Measurements from ENCODE around the gene DNHD1.

Gene DNHD1

DNA sequence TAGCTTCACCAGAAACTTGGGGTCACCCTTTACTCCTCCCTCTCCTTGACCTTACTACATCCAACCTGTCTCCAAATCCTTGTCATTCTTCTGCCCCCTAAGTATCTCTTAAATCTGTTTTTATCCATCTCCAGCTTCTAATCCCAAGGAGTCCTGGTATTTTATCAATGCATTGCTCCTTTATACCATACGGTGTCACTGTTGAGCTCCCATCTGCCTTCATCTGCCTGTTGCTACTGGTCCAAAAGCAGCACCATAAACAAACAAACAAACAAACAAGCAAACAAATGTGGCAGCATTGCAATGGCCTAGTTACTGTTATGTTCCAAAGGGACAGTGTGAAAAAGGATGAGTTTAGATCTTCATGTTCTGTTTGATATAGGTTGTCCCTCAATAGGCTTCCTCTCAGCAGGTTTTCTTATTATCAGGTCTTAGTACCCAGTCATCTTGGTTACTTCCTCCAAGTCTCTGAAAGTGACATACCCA, 34.2 kb downstream of the DNHD1 start:
- peak; percentile 9 to 66 (median 43) for DNase-seq

GRCh38 chr11:6538456-6538855, 41.4 kb downstream of the DNHD1 start:
- no peak for DNase-seq

DNA sequence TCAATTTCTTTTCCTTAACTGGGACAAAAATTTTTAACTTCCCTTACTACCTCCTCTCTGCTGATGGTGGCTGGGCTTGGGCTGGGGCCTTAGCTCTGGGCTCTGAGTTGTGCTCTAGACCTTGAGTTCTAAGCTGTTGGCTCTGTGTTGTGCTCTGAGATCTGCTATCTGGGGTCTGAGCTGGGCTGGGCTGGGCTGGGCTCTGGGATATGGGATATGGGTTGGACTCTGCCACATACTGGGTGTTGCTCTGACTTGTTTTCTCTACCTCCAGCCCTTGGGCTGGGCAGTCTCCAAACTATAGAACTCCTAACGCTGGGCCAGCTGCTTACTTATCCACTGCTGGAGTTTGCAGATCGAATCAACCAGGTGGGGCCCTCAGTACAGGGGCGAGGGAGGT, 41.9 kb downstream of the DNHD1 start:
- no peak for DNase-seq

GRCh38 chr11:6539748-6540268, 42.7 kb downstream of the DNHD1 start:
- DNase-seq: no peak

DNA sequence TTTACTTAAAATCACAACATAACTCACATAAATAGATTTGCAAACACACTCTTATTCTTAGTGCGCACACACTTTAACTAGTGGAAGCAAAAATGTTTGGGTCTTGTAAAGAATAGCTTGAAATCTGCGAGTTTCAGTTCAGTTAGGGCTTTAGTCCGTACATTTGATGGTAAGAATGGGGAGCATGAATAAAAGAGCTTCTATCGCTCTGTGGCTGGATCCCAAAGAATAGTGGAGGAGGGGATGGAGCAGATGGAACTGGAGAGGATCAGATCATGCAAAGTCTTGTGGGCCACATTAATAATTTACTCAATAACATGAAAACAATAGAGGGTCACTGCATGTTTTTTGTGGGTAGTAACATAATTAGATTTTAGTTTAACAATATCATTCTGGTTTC, 44.3 kb downstream of the DNHD1 start:
- DNase-seq: no peak

DNA sequence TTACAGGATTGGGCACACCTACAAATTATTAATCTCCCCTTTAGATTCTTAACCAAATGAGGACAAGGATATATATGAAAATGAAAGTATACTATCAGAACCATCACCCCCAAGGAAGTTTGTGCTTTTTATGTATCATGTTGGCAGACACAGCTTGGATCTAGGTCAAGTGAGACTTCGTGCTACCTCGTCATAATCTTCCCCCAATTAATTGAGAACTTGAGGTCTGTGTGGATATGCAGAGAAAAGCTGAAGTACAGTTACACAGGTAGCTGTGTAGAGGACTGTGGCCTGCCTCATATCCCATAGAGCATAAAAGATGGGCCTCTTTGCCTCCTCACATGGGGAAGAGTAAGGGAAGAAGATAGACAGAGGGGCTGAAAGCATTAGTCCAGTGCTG, 45.6 kb downstream of the DNHD1 start:
- DNase-seq: no peak

DNA sequence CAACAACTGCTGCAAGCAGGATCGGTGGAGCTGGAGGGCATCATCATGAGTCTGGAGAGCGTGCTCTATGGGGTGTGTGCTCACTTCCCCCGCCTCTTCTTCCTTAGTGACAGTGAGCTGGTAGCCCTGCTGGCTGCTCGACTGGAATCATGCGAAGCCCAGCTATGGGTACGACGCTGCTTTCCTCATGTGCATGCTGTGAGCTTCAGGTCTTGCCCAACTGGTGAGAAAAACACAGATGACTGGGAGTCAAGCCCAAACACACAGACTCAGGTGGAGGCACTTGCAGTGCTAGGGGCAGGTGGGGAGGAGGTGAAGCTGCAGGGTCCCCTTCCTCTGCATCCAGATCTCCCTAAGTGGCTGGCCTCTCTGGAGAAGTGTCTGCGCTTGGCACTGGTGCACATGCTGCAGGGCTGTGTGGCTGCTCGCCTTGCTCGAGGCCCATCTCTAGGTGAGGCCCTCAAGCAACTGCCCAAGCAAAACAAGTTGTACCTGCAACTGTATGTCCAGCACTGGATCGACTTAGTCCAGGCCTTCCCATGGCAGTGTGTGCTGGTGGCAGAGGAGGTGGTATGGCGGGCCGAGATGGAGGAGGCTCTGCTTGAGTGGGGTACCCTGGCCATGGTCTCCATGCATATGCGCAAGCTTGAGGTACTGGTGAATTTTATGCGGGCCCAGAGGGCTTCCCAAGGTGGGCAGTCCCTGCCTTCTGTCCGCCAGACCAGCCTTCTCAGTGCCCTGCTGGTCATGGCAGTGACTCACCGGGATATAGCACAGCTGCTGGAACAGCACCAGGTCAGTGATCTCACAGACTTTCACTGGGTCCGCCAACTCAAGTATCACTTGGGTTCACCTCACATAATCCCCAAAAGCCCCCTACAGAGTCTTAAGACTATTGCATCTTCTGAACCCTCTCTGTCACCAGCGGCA, 48.1 kb downstream of the DNHD1 start:
- DNase-seq: no peak

GRCh38 chr11:6545917-6546605, 49.0 kb downstream of the DNHD1 start:
- DNase-seq: no peak

DNA sequence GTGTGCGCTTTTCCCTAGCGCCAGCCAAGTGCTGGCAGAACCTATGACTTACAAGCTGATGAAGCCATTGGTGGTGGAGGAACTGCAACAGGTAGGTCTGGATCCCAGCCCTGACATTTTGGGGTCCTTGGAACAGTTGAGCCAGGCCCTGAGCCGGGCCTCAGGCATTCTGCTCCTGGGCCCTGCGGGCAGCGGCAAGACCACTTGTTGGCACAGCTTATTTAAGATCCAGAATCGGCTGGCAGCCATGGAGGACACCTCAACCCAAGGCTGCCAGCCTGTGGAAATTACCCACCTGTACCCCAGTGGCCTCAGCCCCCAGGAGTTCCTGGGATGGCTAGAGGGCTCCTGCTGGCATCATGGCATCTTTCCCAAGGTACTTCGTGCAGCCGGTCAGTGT, 49.7 kb downstream of the DNHD1 start:
- DNase-seq: no peak

GRCh38 chr11:6547177-6547576, 50.1 kb downstream of the DNHD1 start:
- DNase-seq: no peak

DNA sequence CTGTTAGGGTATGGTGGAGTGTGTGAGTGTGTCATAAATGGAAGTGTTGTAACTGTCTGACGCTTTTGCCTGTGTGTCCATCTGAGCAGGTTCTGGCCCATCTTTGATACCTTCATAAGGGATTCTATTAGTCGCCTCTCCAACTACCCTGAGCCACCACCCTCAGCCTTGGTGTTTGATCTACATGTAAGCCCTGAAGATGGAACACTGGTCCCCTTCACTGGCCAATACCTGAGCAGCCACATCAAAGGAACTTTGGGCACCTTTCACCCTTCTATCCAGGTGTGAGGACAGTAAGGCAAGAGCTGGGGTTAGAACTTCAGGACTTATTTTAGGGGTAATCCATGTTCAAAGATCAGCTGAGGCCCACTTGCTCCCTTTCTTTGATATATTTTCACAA, 51.0 kb downstream of the DNHD1 start:
- DNase-seq: no peak

DNA sequence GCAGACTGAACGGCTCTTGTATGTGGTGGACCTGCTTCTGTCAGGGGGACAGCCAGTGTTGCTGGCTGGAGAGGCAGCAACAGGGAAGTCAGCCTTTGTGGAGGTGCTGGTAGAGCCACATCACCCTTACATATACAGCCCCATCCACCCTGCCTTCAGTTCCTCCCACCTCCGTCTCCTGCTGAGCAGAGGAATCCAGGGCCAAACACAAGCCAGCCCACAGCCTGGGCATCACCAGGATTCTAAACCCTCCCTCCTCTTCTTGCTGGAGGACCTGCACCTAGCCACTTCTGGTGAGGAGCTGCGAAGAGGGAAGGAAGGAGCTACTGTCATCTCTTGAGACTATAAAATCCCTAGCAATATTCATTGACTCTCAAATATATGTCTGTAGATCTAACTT, 51.6 kb downstream of the DNHD1 start:
- DNase-seq: no peak

GRCh38 chr11:6553634-6554033, 56.6 kb downstream of the DNHD1 start:
- DNase-seq: no peak

GRCh38 chr11:6554828-6555706, 58.0 kb downstream of the DNHD1 start:
- DNase-seq: no peak

- no peak for DNase-seq
Measured at GRCh38 chr11:6556139-6556949, 59.3 kb downstream of the DNHD1 start.

- no peak for DNase-seq
Measured at GRCh38 chr11:6557063-6557462, 60.0 kb downstream of the DNHD1 start.

GRCh38 chr11:6557761-6558674, 60.9 kb downstream of the DNHD1 start:
- no peak for DNase-seq

- DNase-seq: no peak
Measured at GRCh38 chr11:6559369-6559768, 62.3 kb downstream of the DNHD1 start.

- DNase-seq: no peak
Measured at GRCh38 chr11:6561288-6561687, 64.2 kb downstream of the DNHD1 start.

GRCh38 chr11:6563121-6563619, 66.1 kb downstream of the DNHD1 start:
- DNase-seq: no peak

GRCh38 chr11:6563667-6564066, 66.6 kb downstream of the DNHD1 start:
- no peak for DNase-seq

Data from NCI-H1417 (cell line).